Cardiac muscle cell (in vitro differentiated cells and primary cell): ENCODE results near the gene ACAN. TPM values are rescaled to one million over a fixed set of nuclear protein-coding genes. Genes with fewer than 3 reads are reported as not detected.

Experiments used
- DNase-seq, 2 donors: peaks; one replicate each; pipeline versions ENCODE4 v3.0.0 to v3.0.0-alpha.2; 2010 to 2017; ENCODE audit warnings: low read depth in 1 of 2, low spot score in 1 of 2
- H3K27ac ChIP-seq: fragments of 200-600 bp; sonication (generic); 2 replicates; pipeline ENCODE4 v1.5.1; 2016
- H3K27me3 ChIP-seq: fragments of 200-600 bp; sonication (generic); 2 replicates; pipeline ENCODE4 v1.6.0; 2016; ENCODE audit warnings: control low read depth
- H3K36me3 ChIP-seq: fragments of 200-600 bp; sonication (generic); 2 replicates; pipeline ENCODE4 v1.5.1; 2016; ENCODE audit warnings: control low read depth
- H3K4me1 ChIP-seq: fragments of 200-600 bp; sonication (generic); 2 replicates; pipeline ENCODE4 v1.8.1; 2017; ENCODE audit warnings: low read depth, mild to moderate bottlenecking, mixed run types
- H3K4me3 ChIP-seq: fragments of 200-600 bp; sonication (generic); 2 replicates; pipeline ENCODE4 v1.5.1; 2016; ENCODE audit warnings: mild to moderate bottlenecking
- H3K9me3 ChIP-seq: fragments of 200-600 bp; sonication (generic); 2 replicates; pipeline ENCODE4 v1.5.1; 2017; ENCODE audit warnings: low read depth, mild to moderate bottlenecking, control low read depth
- CTCF ChIP-seq: IDR thresholded peaks from 2 replicates; pipeline ENCODE4 v1.5.1; 2012; ENCODE audit warnings: low read depth, mild to moderate bottlenecking, low read length
- polyA plus RNA-seq: library from polyadenylated mRNA; unstranded; fragments of >200 nt; fragmentation: Nextera tagmentation; extraction: Ambion mirVana; gene quantifications from 2 replicates; pipeline ENCODE4 v1.2.1, GENCODE V29; 2016
- total RNA-seq: library from RNA; depleted of rRNA; stranded (reverse); fragments of >200 nt; gene quantifications from 2 replicates; pipeline ENCODE4 v1.2.3, GENCODE V29; 2016

The ACAN gene
- total and polyA plus RNA-seq, 2 experiments from 2014 or later, result 0.71 to 0.91 TPM

DNA sequence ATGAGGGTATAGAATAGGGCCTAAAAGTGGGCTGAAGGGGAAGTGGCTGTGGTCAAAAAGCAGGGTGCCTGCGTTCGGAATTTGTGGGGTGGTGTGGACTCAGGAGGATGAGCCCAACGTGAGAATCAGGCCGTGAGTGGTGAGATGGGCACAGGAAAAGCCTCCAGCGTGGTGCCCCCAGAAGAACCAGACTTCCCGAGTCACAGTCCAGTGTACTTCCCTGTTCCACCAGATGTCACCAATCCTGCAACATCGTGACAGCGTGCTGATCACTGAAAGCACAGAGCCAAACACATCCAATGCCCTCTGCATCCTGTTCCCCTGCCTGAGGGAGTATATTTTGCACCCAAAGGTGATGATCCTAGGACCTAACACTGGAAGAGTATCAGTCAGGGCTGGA lies 20.8 kb upstream of the ACAN start:
- H3K4me1 ChIP-seq, result no peaks in the 10 kb centered on the region
- no peak for DNase-seq
- no peaks in the 10 kb centered on the region for H3K9me3 ChIP-seq
- no peak overlapping the region for H3K4me3 ChIP-seq
- H3K36me3 ChIP-seq, result no peaks in the 10 kb centered on the region
- no peak overlapping the region for H3K27ac ChIP-seq
- H3K27me3 ChIP-seq, result no peaks in the 10 kb centered on the region
- TF ChIP-seq CTCF, result no peak

GRCh38 chr15:88785217-88785616 lies 18.0 kb upstream of the ACAN start:
- DNase-seq, result no peak
- Histone ChIP-seq H3K4me3 (no peak overlapping the region), H3K9me3 (no peaks in the 10 kb centered on the region), H3K27ac (no peak overlapping the region), H3K36me3 (no peaks in the 10 kb centered on the region), H3K4me1 (no peaks in the 10 kb centered on the region), H3K27me3 (no peaks in the 10 kb centered on the region)
- TF ChIP-seq CTCF, result no peak

GRCh38 chr15:88788036-88788435 lies 15.2 kb upstream of the ACAN start:
- Histone ChIP-seq H3K4me3 (no peak overlapping the region), H3K27me3 (peaks cover 2% of the 10 kb centered on the region), H3K4me1 (no peaks in the 10 kb centered on the region), H3K27ac (no peak overlapping the region), H3K36me3 (no peaks in the 10 kb centered on the region), H3K9me3 (no peaks in the 10 kb centered on the region)
- TF ChIP-seq CTCF, result no peak
- DNase-seq, result no peak

GRCh38 chr15:88788816-88789215 lies 14.4 kb upstream of the ACAN start:
- no peak for TF ChIP-seq CTCF
- H3K36me3 ChIP-seq, result no peaks in the 10 kb centered on the region
- peaks cover 8% of the 10 kb centered on the region for H3K27me3 ChIP-seq

DNA sequence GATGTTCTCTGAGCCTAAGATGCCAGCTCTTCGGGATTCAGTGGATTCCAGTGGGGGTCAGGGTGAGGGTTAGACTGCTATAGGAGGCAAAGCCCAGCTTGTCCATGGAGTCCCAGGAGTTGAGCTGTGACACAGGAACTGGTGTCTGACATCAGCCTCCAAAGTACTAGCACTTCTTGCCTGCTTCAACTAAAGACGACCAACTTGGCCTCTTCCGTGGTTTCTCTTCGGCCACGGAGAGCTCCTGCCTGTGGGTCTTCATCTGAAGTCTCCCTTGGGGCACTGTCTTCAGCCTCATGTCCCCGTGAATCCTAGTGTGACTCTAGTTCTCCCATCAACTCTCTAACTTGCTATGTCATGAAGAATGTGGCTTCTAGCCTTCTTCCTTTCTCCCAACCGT lies 12.8 kb upstream of the ACAN start:
- no peaks in the 10 kb centered on the region for H3K4me1 ChIP-seq
- no peaks in the 10 kb centered on the region for H3K9me3 ChIP-seq
- H3K36me3 ChIP-seq, result no peaks in the 10 kb centered on the region
- TF ChIP-seq CTCF, result no peak
- no peak overlapping the region for H3K27ac ChIP-seq
- H3K4me3 ChIP-seq, result no peak overlapping the region
- no peak for DNase-seq
- H3K27me3 ChIP-seq, result peaks cover 10% of the 10 kb centered on the region

More at GRCh38 chr15:88788816-88789215, 14.4 kb upstream of the ACAN start:
- no peak overlapping the region for H3K4me3 ChIP-seq
- no peak for DNase-seq
- H3K4me1 ChIP-seq, result no peaks in the 10 kb centered on the region
- no peaks in the 10 kb centered on the region for H3K9me3 ChIP-seq
- H3K27ac ChIP-seq, result no peak overlapping the region

- Histone ChIP-seq H3K4me1 (no peaks in the 10 kb centered on the region), H3K27ac (no peak overlapping the region), H3K4me3 (no peak overlapping the region), H3K9me3 (no peaks in the 10 kb centered on the region), H3K36me3 (no peaks in the 10 kb centered on the region), H3K27me3 (peaks cover 10% of the 10 kb centered on the region)
- DNase-seq, result no peak
- TF ChIP-seq CTCF, result no peak
These were observed 11.6 kb upstream of the ACAN start for GRCh38 chr15:88791637-88792036.
